Testis (tissue), 2 donors: ENCODE results near the gene UBE3B.

Experiments used
- CTCF ChIP-seq, 3 experiments: fragments of 450-650 bp in 2 of 3; fragments of 200-600 bp in 1 of 3; sonication (generic) in 1 of 3; IDR thresholded peaks; one replicate each; pipeline ENCODE4 v1.5.1; 2016 to 2019; ENCODE audit warnings: antibody characterized with exemption in 3 of 3, mild to moderate bottlenecking in 2 of 3, moderate library complexity in 1 of 3
- POLR2A ChIP-seq: fragments of 450-650 bp; IDR thresholded peaks from one replicate; pipeline ENCODE4 v1.6.1; 2017; ENCODE audit warnings: antibody characterized with exemption, mild to moderate bottlenecking, moderate library complexity

GRCh38 chr12:109524466-109525278 is 47.2 kb downstream of the UBE3B start:
- no peak for TF ChIP-seq CTCF (IDR thresholded peaks at IDR 0.05)
- no peak for TF ChIP-seq POLR2A
